Keratinocyte (primary cell): ENCODE data around the gene PLAGL1.

Experiments used
- CTCF ChIP-seq, 3 experiments: IDR thresholded peaks in 1 of 3; conservative IDR thresholded peaks in 1 of 3; optimal IDR thresholded peaks in 1 of 3; 2 replicates in 2 of 3; 3 replicates in 1 of 3; pipeline versions ENCODE3 to v1.5.1; 2011; ENCODE audit warnings: low read length in 3 of 3, mild to moderate bottlenecking in 3 of 3, moderate library complexity in 2 of 3, control low read depth in 1 of 3, inconsistent platforms in 1 of 3; ENCODE audit not compliant: insufficient read depth in 2 of 3; ENCODE audit errors: extremely low read depth in 1 of 3
- EZH2 ChIP-seq: IDR thresholded peaks from one replicate; pipeline ENCODE4 v1.6.1; 2012; ENCODE audit warnings: inconsistent platforms, mild to moderate bottlenecking, low read length, moderate library complexity

GRCh38 chr6:144047688-144048087, 39.6 kb upstream of the PLAGL1 start:
- TF ChIP-seq CTCF (optimal IDR thresholded peaks at IDR 0.05 in 1 of 3, IDR thresholded peaks at IDR 0.05 in 1 of 3, conservative IDR thresholded peaks at IDR 0.05 in 1 of 3; ENCODE audit: extremely low read depth in 1 of 3, insufficient read depth in 2 of 3, low read length in 3 of 3) = no peak
- no peak for TF ChIP-seq EZH2
